IMR-90 (cell line): ENCODE results near the gene TEX48.

Experiments used
- CTCF ChIP-seq: conservative IDR thresholded peaks from 2 replicates; pipeline ENCODE4 v1.5.1; 2012; ENCODE audit warnings: mild to moderate bottlenecking, low read depth, low read length, improper control_type of control experiment
- MAFK ChIP-seq: IDR thresholded peaks from 2 replicates; pipeline ENCODE4 v1.6.1; 2012; ENCODE audit warnings: low read depth, low read length, improper control_type of control experiment
- POLR2A ChIP-seq: IDR thresholded peaks from 2 replicates; pipeline ENCODE4 v1.6.1; 2012; ENCODE audit warnings: mild to moderate bottlenecking, low read depth, low read length
- RAD21 ChIP-seq: IDR thresholded peaks from 2 replicates; pipeline ENCODE4 v1.6.1; 2012; ENCODE audit warnings: low read length, improper control_type of control experiment
- SMC3 ChIP-seq: fragments of 150-350 bp; IDR thresholded peaks from 2 replicates; pipeline ENCODE4 v1.6.1; 2016; ENCODE audit warnings: low read depth, mild to moderate bottlenecking, antibody characterized with exemption, low read length, moderate library complexity
- USF2 ChIP-seq: fragments of 150-350 bp; IDR thresholded peaks from 2 replicates; pipeline ENCODE4 v1.6.1; 2017; ENCODE audit warnings: mild to moderate bottlenecking, antibody characterized with exemption, low read length, low read depth

- no peak for TF ChIP-seq CTCF
- TF ChIP-seq POLR2A = no peak
- no peak for TF ChIP-seq USF2
- TF ChIP-seq RAD21 = no peak
- TF ChIP-seq SMC3 = no peak
- no peak for TF ChIP-seq MAFK
Observed at GRCh38 chr9:114725930-114726329, 43.9 kb upstream of the TEX48 start.
